Kidney epithelial cell (primary cell): Measurements from ENCODE around the gene STX1B. TPM values are rescaled to one million over a fixed set of nuclear protein-coding genes. Genes with fewer than 3 reads are reported as not detected.
A peak's percentile ranks its signal among the peaks of the same experiment; 100 is the strongest.

ENCODE experiments used
- DNase-seq: peaks from one replicate; pipeline ENCODE4 v3.0.0-alpha.2; 2010; ENCODE audit warnings: low read depth
- H3K27me3 ChIP-seq: 2 replicates; pipeline ENCODE4 v1.6.0; 2011; ENCODE audit warnings: low read length; ENCODE audit not compliant: control insufficient read depth, insufficient read depth
- H3K36me3 ChIP-seq: 2 replicates; pipeline ENCODE4 v1.5.1; 2011; ENCODE audit warnings: low read length; ENCODE audit not compliant: control insufficient read depth, insufficient read depth
- H3K4me3 ChIP-seq: 2 replicates; pipeline ENCODE4 v1.5.1; 2011; ENCODE audit warnings: low read depth, mild to moderate bottlenecking, control low read depth, low read length
- total RNA-seq: library from RNA; depleted of rRNA; stranded (reverse); fragments of >200 nt; gene quantifications from 2 replicates; pipeline ENCODE4 v1.2.3, GENCODE V29; 2015
- TF ChIP-seq, protein P1 (sequence below): IDR thresholded peaks from 2 replicates; pipeline ENCODE4 v1.5.1; 2011; ENCODE audit warnings: mild to moderate bottlenecking, moderate library complexity, low read length, control low read depth, inconsistent platforms; ENCODE audit not compliant: insufficient read depth, poor library complexity, severe bottlenecking

Gene STX1B
- total RNA-seq, 1 donor from 2014 or later, result 0.29 TPM

DNA sequence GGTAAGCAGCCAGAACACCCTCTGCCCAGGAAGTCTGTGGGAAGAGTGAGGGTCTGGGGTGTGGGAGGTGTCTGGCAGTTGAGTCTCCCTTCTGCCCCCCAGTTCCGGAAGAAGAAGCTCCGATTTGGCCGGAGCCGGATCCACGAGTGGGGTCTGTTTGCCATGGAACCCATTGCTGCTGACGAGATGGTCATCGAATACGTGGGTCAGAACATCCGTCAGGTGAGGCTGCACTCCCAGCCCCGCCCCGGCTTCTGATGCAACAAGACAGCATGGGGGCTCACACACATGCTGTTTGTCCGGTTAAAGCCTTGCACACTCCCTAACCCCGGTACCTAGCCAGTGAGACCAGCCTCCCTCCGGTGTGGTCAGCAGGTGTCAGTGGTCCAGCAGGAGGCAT is 29.5 kb downstream of the STX1B start:
- no peak for DNase-seq
- TF ChIP-seq, protein P1, sequence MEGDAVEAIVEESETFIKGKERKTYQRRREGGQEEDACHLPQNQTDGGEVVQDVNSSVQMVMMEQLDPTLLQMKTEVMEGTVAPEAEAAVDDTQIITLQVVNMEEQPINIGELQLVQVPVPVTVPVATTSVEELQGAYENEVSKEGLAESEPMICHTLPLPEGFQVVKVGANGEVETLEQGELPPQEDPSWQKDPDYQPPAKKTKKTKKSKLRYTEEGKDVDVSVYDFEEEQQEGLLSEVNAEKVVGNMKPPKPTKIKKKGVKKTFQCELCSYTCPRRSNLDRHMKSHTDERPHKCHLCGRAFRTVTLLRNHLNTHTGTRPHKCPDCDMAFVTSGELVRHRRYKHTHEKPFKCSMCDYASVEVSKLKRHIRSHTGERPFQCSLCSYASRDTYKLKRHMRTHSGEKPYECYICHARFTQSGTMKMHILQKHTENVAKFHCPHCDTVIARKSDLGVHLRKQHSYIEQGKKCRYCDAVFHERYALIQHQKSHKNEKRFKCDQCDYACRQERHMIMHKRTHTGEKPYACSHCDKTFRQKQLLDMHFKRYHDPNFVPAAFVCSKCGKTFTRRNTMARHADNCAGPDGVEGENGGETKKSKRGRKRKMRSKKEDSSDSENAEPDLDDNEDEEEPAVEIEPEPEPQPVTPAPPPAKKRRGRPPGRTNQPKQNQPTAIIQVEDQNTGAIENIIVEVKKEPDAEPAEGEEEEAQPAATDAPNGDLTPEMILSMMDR, result no peak
- H3K4me3 ChIP-seq, result no peak overlapping the region
- H3K27me3 ChIP-seq, result no peaks in the 10 kb centered on the region
- peaks cover 6% of the 10 kb centered on the region for H3K36me3 ChIP-seq

DNA sequence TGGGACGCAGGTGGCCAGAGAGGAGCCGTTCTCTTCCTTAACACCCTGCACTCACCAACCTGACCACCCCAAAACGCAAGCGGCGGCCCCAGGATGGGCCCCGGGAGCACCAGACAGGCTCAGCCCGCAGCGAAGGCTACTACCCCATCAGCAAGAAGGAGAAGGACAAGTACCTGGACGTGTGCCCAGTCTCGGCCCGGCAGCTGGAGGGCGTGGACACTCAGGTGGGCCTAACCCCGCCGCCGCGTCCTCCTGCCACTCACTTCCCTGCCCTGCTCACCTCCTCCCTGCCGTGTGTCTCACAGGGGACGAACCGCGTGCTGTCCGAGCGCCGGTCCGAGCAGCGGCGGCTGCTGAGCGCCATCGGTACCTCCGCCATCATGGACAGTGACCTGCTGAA is 30.0 kb downstream of the STX1B start:
- DNase-seq, result no peak
- TF ChIP-seq, protein P1, result no peak
- no peak overlapping the region for H3K4me3 ChIP-seq
- H3K36me3 ChIP-seq, result peaks cover 6% of the 10 kb centered on the region
- no peaks in the 10 kb centered on the region for H3K27me3 ChIP-seq

DNA sequence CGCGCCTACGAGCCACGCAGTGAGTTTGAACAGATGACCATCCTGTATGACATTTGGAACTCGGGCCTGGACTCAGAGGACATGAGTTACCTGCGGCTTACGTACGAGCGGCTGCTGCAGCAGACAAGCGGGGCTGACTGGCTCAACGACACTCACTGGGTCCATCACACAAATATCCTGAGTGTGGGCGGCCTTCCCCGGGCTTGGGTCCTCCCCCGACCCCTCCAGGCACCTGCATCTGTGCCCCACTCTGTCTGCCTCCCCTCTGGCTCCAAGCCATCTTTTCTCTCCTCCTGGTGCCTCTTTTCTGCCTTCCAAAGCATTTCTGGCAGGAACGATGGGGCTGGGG is 30.4 kb downstream of the STX1B start:
- Histone ChIP-seq H3K36me3 (peaks cover 6% of the 10 kb centered on the region), H3K4me3 (no peak overlapping the region), H3K27me3 (no peaks in the 10 kb centered on the region)
- no peak for DNase-seq
- TF ChIP-seq, protein P1, result no peak

DNA sequence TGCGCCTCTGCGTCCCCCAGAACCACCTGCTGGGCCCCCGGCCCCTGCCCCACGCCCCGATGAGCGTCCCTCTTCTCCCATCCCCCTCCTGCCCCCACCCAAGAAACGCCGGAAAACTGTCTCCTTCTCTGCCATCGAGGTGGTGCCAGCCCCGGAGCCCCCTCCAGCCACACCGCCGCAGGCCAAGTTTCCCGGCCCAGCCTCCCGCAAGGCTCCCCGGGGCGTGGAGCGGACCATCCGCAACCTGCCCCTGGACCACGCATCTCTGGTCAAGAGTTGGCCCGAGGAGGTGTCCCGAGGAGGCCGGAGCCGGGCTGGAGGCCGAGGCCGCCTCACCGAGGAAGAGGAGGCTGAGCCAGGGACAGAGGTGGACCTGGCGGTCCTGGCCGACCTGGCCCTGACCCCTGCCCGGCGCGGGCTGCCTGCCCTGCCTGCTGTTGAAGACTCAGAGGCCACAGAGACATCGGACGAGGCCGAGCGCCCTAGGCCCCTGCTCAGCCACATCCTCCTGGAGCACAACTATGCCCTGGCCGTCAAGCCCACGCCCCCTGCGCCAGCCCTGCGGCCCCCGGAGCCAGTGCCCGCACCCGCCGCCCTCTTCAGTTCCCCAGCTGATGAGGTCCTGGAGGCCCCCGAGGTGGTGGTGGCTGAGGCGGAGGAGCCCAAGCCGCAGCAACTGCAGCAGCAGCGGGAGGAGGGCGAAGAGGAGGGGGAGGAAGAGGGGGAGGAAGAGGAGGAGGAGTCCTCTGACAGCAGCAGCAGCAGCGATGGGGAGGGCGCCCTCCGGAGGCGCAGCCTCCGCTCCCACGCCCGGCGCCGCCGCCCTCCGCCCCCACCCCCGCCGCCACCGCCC is 31.0 kb downstream of the STX1B start:
- Histone ChIP-seq H3K36me3 (peaks cover 4% of the 10 kb centered on the region), H3K27me3 (no peaks in the 10 kb centered on the region), H3K4me3 (no peak overlapping the region)
- DNase-seq, result no peak
- TF ChIP-seq, protein P1, result no peak

DNA sequence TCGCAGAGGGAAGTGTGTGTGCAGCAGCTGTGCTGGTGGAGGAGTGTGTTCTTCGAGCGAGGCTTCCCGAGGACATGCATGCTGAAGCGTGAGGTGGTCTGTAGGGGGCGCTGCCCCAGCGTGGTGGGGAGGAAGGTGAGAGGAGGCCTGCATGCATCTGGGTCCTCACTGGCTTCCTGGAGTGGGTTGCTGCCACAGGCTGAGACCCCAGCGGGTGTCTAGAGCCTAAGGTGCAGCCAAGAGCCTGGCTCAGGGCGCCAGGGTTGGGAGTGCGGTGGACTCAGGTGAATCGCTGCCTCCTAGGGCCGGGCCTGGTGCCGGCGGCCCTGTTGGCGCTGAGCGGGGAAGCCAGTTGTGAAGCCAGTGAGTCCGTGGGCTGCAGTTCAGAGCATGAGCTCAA is 32.9 kb downstream of the STX1B start:
- H3K4me3 ChIP-seq, result no peak overlapping the region
- no peak for DNase-seq
- H3K36me3 ChIP-seq, result peaks cover 5% of the 10 kb centered on the region
- TF ChIP-seq, protein P1, result peak; percentile 35
- no peaks in the 10 kb centered on the region for H3K27me3 ChIP-seq

DNA sequence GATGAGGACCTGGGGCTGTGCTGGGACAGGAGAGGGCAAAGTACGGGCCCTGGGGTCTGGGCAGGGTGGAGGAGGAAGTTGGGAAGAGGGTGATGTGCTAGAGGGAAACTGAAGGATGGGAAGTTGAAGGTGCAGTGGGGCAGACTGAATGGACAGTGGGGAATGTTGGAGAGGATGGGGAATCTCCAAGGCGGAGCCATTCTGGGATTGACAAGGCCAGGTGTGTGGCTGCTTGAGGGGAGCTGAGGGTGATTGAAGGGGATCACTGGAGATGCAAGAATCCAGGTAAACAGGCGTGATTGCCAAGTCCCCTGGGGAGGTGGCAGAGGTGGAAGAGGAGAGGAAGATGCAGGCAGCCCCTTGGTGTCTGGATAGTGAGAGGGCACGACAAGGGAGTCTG is 34.0 kb downstream of the STX1B start:
- TF ChIP-seq, protein P1, result no peak
- Histone ChIP-seq H3K27me3 (no peaks in the 10 kb centered on the region), H3K36me3 (peaks cover 5% of the 10 kb centered on the region), H3K4me3 (no peak overlapping the region)
- DNase-seq, result no peak
